ENCODE data around the gene TLR5. TPM values are rescaled to one million over a fixed set of nuclear protein-coding genes. Genes with fewer than 3 reads are reported as not detected.

Gene TLR5
- total and polyA plus RNA-seq, 12 donors = 0.45 to 5.0 (median 1.5) TPM

DNA sequence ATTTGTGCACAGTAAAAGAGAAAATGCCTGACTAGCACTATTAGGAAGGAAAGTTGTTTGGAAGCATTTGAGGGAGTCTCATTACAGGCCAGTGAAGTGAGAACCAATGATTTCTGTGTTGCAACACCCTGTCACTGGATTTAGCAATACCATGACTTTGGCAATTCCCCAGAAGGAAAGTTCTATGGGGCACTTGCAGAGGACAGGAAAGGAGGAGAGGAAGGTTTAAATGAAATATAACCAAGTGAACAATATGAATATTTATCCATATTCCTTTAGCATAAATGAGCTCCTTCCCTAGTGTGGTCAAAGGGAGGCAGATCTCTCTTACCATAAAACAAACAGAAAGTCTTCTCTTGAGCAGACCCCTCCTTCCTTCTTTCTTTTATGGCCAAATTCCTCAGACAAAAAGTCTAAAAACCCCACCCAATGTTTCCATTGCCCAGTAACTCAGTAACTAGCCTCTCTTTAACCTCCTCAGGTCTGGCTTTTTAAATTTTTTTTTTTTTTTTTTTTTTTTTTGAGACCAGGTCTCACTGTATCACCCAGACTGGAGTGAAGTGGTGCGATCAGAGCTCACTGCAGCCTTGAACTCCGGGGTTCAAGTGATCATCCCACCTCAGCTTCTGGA lies 5.5 kb downstream of the TLR5 start:
- peak overlapping the region in 1 of 10 donors; percentile 64 for H3K27ac ChIP-seq
- H3K9me3 ChIP-seq = no peaks in the 10 kb centered on the region
- peaks cover 0 to 6% (median 0%) of the 10 kb centered on the region in 7 donors for H3K27me3 ChIP-seq
- DNase-seq = no peak
- peaks cover 2 to 69% (median 19%) of the 10 kb centered on the region in 9 donors for H3K4me1 ChIP-seq
- intact Hi-C loops (cut with DNase I) = loop anchor here in 7 of 10 donors (5.0 to 10.0 kb wide), 6 partner anchors 105 to 547 kb away; no protein-coding TSS in a partner anchor
- TF ChIP-seq, protein P1, sequence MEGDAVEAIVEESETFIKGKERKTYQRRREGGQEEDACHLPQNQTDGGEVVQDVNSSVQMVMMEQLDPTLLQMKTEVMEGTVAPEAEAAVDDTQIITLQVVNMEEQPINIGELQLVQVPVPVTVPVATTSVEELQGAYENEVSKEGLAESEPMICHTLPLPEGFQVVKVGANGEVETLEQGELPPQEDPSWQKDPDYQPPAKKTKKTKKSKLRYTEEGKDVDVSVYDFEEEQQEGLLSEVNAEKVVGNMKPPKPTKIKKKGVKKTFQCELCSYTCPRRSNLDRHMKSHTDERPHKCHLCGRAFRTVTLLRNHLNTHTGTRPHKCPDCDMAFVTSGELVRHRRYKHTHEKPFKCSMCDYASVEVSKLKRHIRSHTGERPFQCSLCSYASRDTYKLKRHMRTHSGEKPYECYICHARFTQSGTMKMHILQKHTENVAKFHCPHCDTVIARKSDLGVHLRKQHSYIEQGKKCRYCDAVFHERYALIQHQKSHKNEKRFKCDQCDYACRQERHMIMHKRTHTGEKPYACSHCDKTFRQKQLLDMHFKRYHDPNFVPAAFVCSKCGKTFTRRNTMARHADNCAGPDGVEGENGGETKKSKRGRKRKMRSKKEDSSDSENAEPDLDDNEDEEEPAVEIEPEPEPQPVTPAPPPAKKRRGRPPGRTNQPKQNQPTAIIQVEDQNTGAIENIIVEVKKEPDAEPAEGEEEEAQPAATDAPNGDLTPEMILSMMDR (IDR thresholded peaks at IDR 0.05) = no peak
- WGBS, 2 donors = 91 to 93% methylated on average over 2 of the region's 2 CpGs
- no peaks in the 10 kb centered on the region for H3K36me3 ChIP-seq
- ATAC-seq = peak in 6 of 8 donors; percentile 18 to 65 (median 47)
- H3K4me3 ChIP-seq = no peak overlapping the region

DNA sequence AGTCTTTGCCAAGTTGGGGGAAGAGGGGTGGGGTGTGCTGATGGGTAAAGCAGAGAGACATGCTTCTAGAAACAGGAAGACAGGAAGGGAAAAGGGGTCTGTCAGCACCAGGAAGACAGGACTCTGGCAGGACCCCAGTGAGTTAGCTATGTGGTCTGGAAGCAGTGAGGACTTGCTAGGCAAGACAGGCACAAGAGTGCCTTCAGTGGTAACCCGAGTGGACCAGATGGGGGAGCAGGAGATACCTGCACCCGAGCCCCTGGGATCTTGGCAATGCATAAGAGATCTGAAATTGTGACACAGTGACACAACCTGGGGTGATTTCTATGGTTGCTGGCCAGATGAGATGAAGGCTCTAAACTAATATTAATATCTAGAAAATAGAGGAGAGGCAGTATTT lies 7.0 kb downstream of the TLR5 start:
- TF ChIP-seq, protein P1 (IDR thresholded peaks at IDR 0.05) = no peak
- DNase-seq (no peak), ATAC-seq (no peak)
- intact Hi-C loops (cut with DNase I) = loop anchor here in 7 of 10 donors (5.0 to 10.0 kb wide), 6 partner anchors 106 to 549 kb away; no protein-coding TSS in a partner anchor
- whole genome bisulfite sequencing, 2 donors = 43 to 57% methylated on average over 2 of the region's 2 CpGs
- peaks cover 0 to 6% (median 0%) of the 10 kb centered on the region in 7 donors for H3K27me3 ChIP-seq
- peaks cover 2 to 54% (median 11%) of the 10 kb centered on the region in 9 donors for H3K4me1 ChIP-seq
- H3K36me3 ChIP-seq = peaks cover 0 to 6% (median 0%) of the 10 kb centered on the region in 9 donors
- no peak overlapping the region for H3K27ac ChIP-seq
- no peaks in the 10 kb centered on the region for H3K9me3 ChIP-seq
- H3K4me3 ChIP-seq = no peak overlapping the region

- Histone ChIP-seq H3K4me3 (no peak overlapping the region), H3K27me3 (peaks cover 0 to 6% (median 0%) of the 10 kb centered on the region in 7 donors), H3K4me1 (peaks cover 2 to 47% (median 11%) of the 10 kb centered on the region in 9 donors), H3K27ac (peak overlapping the region in 1 of 10 donors; percentile 54), H3K36me3 (peaks cover 0 to 6% (median 0%) of the 10 kb centered on the region in 9 donors), H3K9me3 (no peaks in the 10 kb centered on the region)
- TF ChIP-seq, protein P1 (IDR thresholded peaks at IDR 0.05) = no peak
- DNase-seq (peak in 1 of 2 donors; percentile 49), ATAC-seq (peak in 3 of 8 donors; percentile 30 to 52 (median 50))
- intact Hi-C loops (cut with DNase I) = loop anchor here in 7 of 10 donors (5.0 to 10.0 kb wide), 6 partner anchors 107 to 549 kb away; no protein-coding TSS in a partner anchor
- 67 to 68% methylated on average over 8 of the region's 8 CpGs for WGBS, 2 donors
These were observed 7.7 kb downstream of the TLR5 start for GRCh38 chr1:223135176-223135942.

GRCh38 chr1:223133824-223134435 lies 9.1 kb downstream of the TLR5 start:
- 4 to 6% methylated on average over 23 of the region's 23 CpGs for WGBS, 2 donors

More at GRCh38 chr1:223133824-223134435, 9.1 kb downstream of the TLR5 start:
- peak overlapping the region in 7 of 10 donors; percentile 7 to 56 (median 36) for H3K27ac ChIP-seq
- no peaks in the 10 kb centered on the region for H3K9me3 ChIP-seq
- DNase-seq (peak; percentile 83 to 85), ATAC-seq (peak; percentile 87 to 93 (median 90))
- H3K4me1 ChIP-seq = peaks cover 6 to 56% (median 11%) of the 10 kb centered on the region in 9 donors
- peaks cover 0 to 6% (median 0%) of the 10 kb centered on the region in 7 donors for H3K27me3 ChIP-seq
- intact Hi-C loops (cut with DNase I) = loop anchor here in 9 of 10 donors (1.0 to 10.0 kb wide), 14 partner anchors 107 to 553 kb away; partner anchors contain the start of gene SUSD4 (in 1 of the 9)
- H3K36me3 ChIP-seq = peaks cover 0 to 6% (median 0%) of the 10 kb centered on the region in 9 donors
- TF ChIP-seq, protein P1 (IDR thresholded peaks at IDR 0.05) = peak; percentile 95 to 98 (median 97)
- H3K4me3 ChIP-seq = peak overlapping the region in 9 of 10 donors; percentile 17 to 54 (median 48)

All from heart right ventricle (tissue), 16 donors.